HG02623 (cell line): ENCODE results near the gene GPR55.
A peak's percentile ranks its signal among the peaks of the same experiment; 100 is the strongest.
"Not testable (repeated sequence)": the region's sequence is repeated elsewhere in the genome, so short reads cannot be mapped to it uniquely, and the experiment has no call there.

ENCODE experiments used
- ATAC-seq: cut with Tn5 transposase; IDR thresholded peaks from one replicate; pipeline ENCODE4 v1.9.1; 2021; ENCODE audit warnings: moderate library complexity; ENCODE audit not compliant: unreplicated experiment

GPR55 gene

GRCh38 chr2:230924470-230925341 lies at the start of gene GPR55:
Gene GPR55, minus strand, starts transcription at chr2:230925242. Its CDS starts 14,280 bp downstream, at chr2:230910962.
- peak; percentile 31 for ATAC-seq

GRCh38 chr2:230974096-230974913 lies 49.3 kb upstream of the GPR55 start:
- peak; percentile 87 for ATAC-seq

- no peak for ATAC-seq
These were observed 47.0 kb upstream of the GPR55 start for GRCh38 chr2:230972046-230972445.

DNA sequence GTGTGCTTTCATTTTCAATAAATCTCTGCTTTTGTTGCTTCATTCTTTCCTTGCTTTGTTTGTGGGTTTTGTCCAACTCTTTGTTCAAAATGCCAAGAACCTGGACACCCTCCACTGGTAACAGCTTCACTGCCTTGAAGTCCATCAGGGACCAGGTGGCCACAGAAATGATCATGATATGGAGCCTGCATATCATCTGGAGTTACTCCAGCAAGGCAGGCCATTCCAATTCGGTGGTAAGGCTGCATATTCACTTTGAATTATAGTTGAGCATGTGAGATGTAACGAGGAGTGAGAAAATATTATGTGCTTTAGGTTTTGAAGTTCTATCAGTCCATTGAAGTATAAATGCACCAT lies 44.6 kb upstream of the GPR55 start:
- no peak for ATAC-seq

DNA sequence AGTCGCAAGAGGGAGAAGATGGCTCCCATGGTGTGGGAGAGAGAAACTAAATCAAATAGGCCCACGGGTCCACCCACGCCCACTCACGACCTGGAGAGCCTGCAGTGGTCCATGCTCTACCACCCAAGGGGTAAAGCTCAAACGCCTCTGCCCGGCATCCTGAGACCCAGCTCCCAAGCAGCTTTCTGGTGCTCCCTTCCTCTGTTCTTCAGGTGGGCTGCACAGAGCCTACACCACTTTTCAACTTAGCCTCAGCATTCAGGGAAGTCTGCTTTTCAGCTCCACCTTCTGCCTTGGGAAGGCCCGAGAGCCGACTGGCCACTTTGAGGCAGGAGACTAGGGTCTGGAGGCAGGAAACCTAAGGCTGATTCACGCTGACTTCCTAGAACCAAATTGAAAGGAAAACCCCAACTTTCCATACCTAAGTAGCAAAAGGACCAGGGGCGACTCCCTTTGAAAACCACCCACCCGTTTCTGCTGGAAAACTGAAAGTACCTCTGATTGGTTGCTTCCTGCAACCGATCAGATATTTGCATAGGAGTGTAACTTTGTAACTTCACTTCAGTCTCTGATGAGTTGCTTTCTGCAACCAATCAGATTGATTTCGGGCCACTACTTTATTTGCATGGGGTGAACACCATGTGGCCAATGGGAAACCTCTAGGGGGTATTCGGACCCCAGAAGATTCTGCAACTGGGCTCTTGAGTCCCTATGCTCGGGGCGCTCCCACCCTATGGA lies 44.0 kb upstream of the GPR55 start:
- ATAC-seq, result no peak

DNA sequence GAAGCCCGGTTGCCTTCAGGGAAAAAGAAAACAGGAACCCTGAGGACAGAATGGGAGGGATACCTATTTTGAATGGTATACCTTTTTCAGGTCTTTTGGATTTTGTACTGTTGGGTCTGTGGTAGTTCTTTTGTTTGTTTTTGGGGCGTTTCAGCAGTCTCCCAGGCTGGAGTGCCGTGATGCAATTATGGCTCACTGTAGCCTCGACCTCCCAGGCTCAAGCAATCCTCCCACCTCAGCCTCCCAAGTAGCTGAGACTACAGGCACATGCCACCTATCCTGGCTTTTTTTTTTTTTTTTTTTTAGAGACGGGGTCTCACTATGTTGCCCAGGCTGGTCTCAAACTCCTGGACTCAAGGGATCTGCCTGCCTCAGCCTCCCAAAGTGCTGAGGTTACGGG lies 43.3 kb upstream of the GPR55 start:
- ATAC-seq, result not testable (repeated sequence)

GRCh38 chr2:230967113-230967512 lies 42.1 kb upstream of the GPR55 start:
- ATAC-seq, result no peak

- no peak for ATAC-seq
These were observed 39.2 kb upstream of the GPR55 start for GRCh38 chr2:230964136-230964730.

DNA sequence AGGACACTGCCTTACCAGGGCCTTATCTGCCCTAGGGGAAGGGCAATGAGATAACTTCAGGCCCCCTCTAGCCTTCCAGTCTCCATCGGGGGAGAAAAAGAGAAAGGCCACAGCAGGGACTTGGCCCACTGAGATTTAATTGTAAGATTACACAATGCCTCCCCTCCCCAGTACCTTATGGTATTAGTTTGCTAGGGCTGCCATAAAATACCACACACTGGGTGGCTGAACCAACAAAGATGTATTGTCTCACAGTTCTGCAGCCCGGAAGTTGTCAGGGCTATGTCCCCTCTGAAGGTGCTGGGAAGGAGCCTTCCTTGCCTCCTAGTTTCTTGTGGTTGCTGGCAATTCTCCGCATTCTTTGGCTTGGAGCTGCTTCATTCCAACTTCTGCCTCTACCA lies 36.0 kb upstream of the GPR55 start:
- ATAC-seq, result no peak

- ATAC-seq, result no peak
These were observed 35.0 kb upstream of the GPR55 start for GRCh38 chr2:230960026-230960425.

DNA sequence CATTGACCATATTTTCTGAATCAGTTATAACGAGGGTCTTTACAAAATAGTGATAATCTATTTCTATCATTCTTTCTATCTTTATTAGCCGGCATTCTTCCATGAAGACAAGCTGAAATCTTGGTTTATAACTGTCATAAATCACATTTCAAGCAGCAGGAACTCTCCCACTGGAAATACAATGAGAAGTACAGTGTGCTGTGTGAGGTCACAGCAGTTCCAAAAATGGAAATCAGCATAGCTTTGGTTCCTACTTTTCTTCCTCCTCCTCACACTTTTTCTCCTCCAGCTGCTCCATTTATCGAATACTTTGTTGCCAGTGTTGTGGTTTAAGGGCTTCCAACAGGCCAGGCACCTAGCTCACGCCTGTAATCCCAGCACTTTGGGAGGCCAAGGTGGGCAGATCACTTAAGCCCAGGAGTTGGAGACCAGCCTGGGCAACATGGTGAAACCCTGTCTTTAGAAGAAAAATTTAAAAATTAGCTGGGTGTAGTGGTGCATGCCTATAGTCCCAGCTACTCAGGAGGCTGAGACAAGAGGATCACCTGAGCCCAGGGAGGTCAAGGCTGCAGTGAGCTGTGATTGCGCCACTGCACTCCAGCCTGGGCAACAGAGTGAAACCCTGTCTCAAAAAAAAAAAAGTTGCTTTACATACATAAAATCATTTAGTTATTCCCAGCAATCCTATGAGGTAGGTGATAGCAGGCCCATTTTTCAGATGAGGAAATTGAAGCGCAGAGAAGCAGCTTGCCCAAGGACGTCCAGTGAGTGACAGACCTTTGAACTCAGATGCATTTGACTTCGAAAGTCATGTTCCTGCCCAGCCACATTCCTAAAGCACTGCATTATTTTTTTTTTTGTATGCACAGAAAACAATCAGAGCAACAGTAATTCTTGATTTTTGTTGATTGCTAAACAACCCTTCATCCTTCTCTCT lies 34.0 kb upstream of the GPR55 start:
- no peak for ATAC-seq

DNA sequence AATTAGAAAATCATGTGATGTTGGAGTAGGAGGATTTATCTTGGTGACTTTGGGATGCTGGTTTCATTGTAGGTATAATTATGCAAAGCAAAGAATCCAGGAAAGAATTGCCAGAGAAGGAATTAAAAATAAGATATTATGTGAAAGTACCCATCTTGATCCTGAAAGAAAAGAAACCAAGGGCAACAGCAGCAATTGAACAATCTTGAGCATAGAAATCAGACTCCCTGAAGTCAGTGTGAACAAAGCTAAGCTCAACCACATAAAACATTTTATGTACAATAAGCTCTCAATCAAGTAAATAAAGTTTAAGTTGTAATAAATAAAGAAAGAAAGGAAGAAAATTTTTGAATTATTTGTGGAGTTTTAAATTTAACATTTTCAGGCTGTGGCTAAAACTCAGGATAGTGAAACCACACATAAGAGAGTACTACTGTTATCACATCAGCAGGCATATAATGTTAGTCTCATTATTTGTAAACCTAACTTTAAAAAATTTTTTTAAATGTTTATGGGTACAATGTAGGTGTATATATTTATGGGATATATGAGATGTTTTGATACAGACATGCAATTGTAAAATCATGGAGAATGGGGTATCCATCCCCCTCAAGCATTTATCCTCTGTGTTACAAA lies 32.8 kb upstream of the GPR55 start:
- no peak for ATAC-seq

GRCh38 chr2:230956827-230957755 lies 32.0 kb upstream of the GPR55 start:
- ATAC-seq, result peak; percentile 45

DNA sequence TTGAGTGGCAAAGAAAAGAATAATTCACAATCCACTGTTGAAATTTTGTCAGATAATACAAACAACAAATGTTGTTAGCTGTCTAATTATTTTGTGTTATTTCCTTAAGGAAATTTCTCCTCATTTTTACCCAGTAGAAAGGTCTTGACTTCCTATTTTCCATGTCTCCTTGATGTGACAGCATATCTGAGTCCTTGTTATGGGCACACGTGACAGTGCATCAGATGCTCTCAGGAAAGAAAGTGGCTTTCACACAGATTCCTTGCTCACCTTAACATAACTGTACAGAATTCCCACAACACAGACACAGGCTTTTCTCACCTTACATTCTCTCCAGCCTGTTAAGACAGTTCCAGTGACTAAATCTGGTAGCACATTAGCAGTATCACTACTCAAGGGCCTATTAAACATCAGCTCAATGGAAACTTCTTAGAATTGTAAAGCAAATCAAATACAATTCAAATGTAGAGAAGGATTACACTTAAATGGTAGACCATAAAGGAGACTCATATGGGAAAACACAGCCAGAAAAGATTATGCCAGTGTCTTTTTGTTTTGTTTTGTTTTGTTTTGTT lies 30.2 kb upstream of the GPR55 start:
- ATAC-seq, result no peak

- ATAC-seq, result no peak
These were observed 29.7 kb upstream of the GPR55 start for GRCh38 chr2:230954746-230955145.

GRCh38 chr2:230953845-230954244 lies 28.8 kb upstream of the GPR55 start:
- peak; percentile 29 for ATAC-seq

- no peak for ATAC-seq
These were observed 27.3 kb upstream of the GPR55 start for GRCh38 chr2:230952226-230952956.
